PFSK-1 (cell line): ENCODE measurements around the gene DYRK1A.

Experiments used
- FOXP2 ChIP-seq: optimal IDR thresholded peaks from 2 replicates; pipeline ENCODE3; 2011; ENCODE audit warnings: borderline replicate concordance, control low read depth, inconsistent platforms; ENCODE audit not compliant: insufficient read depth; ENCODE audit errors: extremely low read length, extremely low read depth
- POLR2AphosphoS5 ChIP-seq: IDR thresholded peaks from 2 replicates; pipeline ENCODE4 v1.6.1; 2012; ENCODE audit warnings: low read depth, mild to moderate bottlenecking, control low read depth, low read length, moderate library complexity
- REST ChIP-seq, 2 experiments: IDR thresholded peaks; 2 replicates each; pipeline versions ENCODE4 v1.6.1 to v1.8.0; 2011 to 2012; ENCODE audit warnings: low read depth in 2 of 2, low read length in 2 of 2, control low read depth in 1 of 2, inconsistent platforms in 1 of 2, mild to moderate bottlenecking in 1 of 2, moderate library complexity in 1 of 2; ENCODE audit not compliant: insufficient read depth in 1 of 2
- SIN3A ChIP-seq: IDR thresholded peaks from 2 replicates; pipeline ENCODE4 v1.6.1; 2012; ENCODE audit warnings: mild to moderate bottlenecking, low read length, moderate library complexity, borderline replicate concordance; ENCODE audit not compliant: insufficient read depth
- TAF1 ChIP-seq: IDR thresholded peaks from 2 replicates; pipeline ENCODE4 v1.6.1; 2012; ENCODE audit warnings: low read length, control low read depth, borderline replicate concordance; ENCODE audit not compliant: insufficient read depth

The DYRK1A gene

GRCh38 chr21:37565530-37566223, 199.1 kb downstream of the DYRK1A start:
- TF ChIP-seq SIN3A, result no peak
- TF ChIP-seq TAF1, result no peak
- no peak for TF ChIP-seq REST (IDR thresholded peaks at IDR 0.05; ENCODE audit: insufficient read depth in 1 of 2, low read depth in 2 of 2, low read length in 2 of 2)
- no peak for TF ChIP-seq POLR2AphosphoS5
- no peak for TF ChIP-seq FOXP2

- TF ChIP-seq REST (IDR thresholded peaks at IDR 0.05; ENCODE audit: insufficient read depth in 1 of 2, low read depth in 2 of 2, low read length in 2 of 2) (no peak), FOXP2 (no peak), SIN3A (no peak), TAF1 (no peak)
These were observed 200.4 kb downstream of the DYRK1A start for GRCh38 chr21:37566790-37567615.

- TF ChIP-seq POLR2AphosphoS5 (no peak), SIN3A (no peak), FOXP2 (no peak), TAF1 (no peak), REST (IDR thresholded peaks at IDR 0.05; ENCODE audit: insufficient read depth in 1 of 2, low read depth in 2 of 2, low read length in 2 of 2) (no peak)
These were observed 201.8 kb downstream of the DYRK1A start for GRCh38 chr21:37568415-37568814.

- TF ChIP-seq POLR2AphosphoS5 (no peak), TAF1 (no peak), SIN3A (no peak), REST (IDR thresholded peaks at IDR 0.05; ENCODE audit: insufficient read depth in 1 of 2, low read depth in 2 of 2, low read length in 2 of 2) (no peak), FOXP2 (no peak)
These were observed 202.3 kb downstream of the DYRK1A start for GRCh38 chr21:37568916-37569315.
